ENCODE data around the gene ADTRP. TPM values are rescaled to one million over a fixed set of nuclear protein-coding genes. Genes with fewer than 3 reads are reported as not detected.
A peak's percentile ranks its signal among the peaks of the same experiment; 100 is the strongest.

The ADTRP gene
- total RNA-seq, 2 donors from 2014 or later = 56.6 to 79.9 TPM

DNA sequence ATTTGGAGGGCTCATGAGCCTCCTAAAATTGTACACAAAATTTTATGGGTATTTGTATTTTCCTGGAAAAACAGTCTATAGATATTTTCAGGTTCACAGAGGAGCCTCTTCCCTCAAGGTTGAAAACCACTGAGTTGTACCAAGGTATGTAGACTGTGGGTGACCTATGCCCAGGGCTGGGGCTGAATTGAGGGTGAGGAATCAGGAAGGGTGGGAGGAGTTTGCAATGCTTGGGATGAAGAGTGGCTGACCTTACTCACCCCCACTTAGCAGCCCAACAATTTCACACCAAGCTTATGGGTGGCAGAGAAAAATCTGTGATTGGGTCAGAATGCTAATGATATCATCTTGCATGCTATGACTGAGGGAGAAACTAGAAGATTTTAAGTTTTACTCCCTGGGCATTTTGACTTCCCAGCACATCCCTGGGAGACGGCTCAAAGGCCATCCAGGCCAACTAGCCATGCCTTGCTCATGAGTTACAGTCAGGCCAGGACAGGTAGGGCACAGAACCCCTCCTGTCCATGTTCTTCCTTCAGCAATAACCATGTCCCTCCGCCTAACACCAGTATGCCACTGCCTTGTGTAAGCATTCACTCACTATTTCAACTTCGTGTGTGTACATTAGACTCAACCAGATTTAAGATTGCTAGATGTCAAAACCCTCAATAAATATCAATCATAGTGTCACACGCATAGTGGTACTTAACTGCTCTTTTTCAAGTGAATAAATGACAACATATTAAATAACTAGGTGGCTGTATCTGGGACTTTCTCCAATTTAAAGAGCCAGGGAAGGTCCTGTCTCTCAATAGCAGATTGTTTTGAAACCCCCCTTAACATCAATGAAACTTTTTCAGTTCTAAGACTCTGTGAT lies 16.6 kb downstream of the ADTRP start:
- TF ChIP-seq, protein P1, sequence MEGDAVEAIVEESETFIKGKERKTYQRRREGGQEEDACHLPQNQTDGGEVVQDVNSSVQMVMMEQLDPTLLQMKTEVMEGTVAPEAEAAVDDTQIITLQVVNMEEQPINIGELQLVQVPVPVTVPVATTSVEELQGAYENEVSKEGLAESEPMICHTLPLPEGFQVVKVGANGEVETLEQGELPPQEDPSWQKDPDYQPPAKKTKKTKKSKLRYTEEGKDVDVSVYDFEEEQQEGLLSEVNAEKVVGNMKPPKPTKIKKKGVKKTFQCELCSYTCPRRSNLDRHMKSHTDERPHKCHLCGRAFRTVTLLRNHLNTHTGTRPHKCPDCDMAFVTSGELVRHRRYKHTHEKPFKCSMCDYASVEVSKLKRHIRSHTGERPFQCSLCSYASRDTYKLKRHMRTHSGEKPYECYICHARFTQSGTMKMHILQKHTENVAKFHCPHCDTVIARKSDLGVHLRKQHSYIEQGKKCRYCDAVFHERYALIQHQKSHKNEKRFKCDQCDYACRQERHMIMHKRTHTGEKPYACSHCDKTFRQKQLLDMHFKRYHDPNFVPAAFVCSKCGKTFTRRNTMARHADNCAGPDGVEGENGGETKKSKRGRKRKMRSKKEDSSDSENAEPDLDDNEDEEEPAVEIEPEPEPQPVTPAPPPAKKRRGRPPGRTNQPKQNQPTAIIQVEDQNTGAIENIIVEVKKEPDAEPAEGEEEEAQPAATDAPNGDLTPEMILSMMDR (IDR thresholded peaks at IDR 0.05) = no peak
- H3K4me3 ChIP-seq = no peak overlapping the region
- H3K36me3 ChIP-seq = no peaks in the 10 kb centered on the region
- intact Hi-C loops (cut with DNase I) = no loop called here
- peak overlapping the region; percentile 44 for H3K27ac ChIP-seq
- H3K9ac ChIP-seq (ENCODE audit: low read depth in 2 of 2, low read length in 2 of 2) = peak overlapping the region in 1 of 2 donors; percentile 43
- peak; percentile 82 for DNase-seq
- H3K27me3 ChIP-seq = no peaks in the 10 kb centered on the region
- peaks cover 4% of the 10 kb centered on the region for H3K4me1 ChIP-seq
- no peaks in the 10 kb centered on the region for H3K9me3 ChIP-seq

- Histone ChIP-seq H3K9me3 (no peaks in the 10 kb centered on the region), H3K4me3 (no peak overlapping the region), H3K36me3 (no peaks in the 10 kb centered on the region), H3K9ac (ENCODE audit: low read depth in 2 of 2, low read length in 2 of 2) (no peak overlapping the region), H3K27ac (no peak overlapping the region), H3K27me3 (no peaks in the 10 kb centered on the region), H3K4me1 (peaks cover 4% of the 10 kb centered on the region)
- DNase-seq = no peak
- intact Hi-C loops (cut with DNase I) = no loop called here
- TF ChIP-seq, protein P1 (IDR thresholded peaks at IDR 0.05) = no peak
These were observed 18.6 kb downstream of the ADTRP start for GRCh38 chr6:11760015-11760473.

DNA sequence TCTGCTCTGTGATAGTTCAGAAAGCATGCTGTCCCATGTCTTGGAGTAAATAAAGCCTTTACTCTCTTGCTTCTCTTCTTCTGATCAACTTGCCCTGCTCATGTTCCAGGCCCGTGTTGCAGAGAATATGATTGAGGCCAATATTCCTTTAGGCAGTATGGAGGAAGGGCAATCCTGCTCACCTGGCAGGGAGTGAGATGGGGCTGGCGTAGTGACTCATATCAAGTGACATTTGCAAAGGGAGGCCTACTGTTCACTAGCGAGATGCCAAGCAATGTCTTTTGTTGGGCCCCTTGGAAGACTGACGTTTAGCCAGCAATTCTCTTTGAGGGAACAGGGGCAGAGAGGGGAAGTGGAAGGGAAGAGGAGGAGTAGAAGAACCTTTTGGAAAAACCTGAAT lies 19.7 kb downstream of the ADTRP start:
- Histone ChIP-seq H3K36me3 (no peaks in the 10 kb centered on the region), H3K9ac (ENCODE audit: low read depth in 2 of 2, low read length in 2 of 2) (no peak overlapping the region), H3K4me3 (no peak overlapping the region), H3K9me3 (no peaks in the 10 kb centered on the region), H3K4me1 (peaks cover 2% of the 10 kb centered on the region), H3K27me3 (no peaks in the 10 kb centered on the region), H3K27ac (no peak overlapping the region)
- intact Hi-C loops (cut with DNase I) = no loop called here
- DNase-seq = no peak
- TF ChIP-seq, protein P1 (IDR thresholded peaks at IDR 0.05) = no peak

DNA sequence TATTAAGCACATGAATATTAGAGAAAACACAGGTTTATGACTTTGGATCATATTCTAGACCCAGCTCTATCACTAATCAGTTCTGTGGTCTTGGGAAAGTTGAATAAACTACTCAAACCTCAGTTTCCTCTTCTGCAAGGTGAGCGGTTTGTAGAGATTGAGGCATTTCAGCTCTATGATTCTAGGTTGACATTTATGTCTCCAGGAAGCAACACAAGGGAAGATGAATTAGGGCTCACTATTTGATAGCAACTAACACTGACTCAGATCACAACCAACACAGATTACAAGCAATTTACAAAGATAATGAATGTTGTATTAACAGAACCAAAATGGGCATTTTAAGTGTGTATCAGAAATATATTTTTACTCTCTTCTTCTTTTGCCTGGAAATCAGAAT lies 21.9 kb downstream of the ADTRP start:
- no peak for DNase-seq
- no peaks in the 10 kb centered on the region for H3K4me1 ChIP-seq
- no peak overlapping the region for H3K9ac ChIP-seq (ENCODE audit: low read depth in 2 of 2, low read length in 2 of 2)
- H3K9me3 ChIP-seq = no peaks in the 10 kb centered on the region
- no peak overlapping the region for H3K4me3 ChIP-seq
- intact Hi-C loops (cut with DNase I) = no loop called here
- H3K27me3 ChIP-seq = no peaks in the 10 kb centered on the region
- no peaks in the 10 kb centered on the region for H3K36me3 ChIP-seq
- TF ChIP-seq, protein P1 (IDR thresholded peaks at IDR 0.05) = no peak
- no peak overlapping the region for H3K27ac ChIP-seq

DNA sequence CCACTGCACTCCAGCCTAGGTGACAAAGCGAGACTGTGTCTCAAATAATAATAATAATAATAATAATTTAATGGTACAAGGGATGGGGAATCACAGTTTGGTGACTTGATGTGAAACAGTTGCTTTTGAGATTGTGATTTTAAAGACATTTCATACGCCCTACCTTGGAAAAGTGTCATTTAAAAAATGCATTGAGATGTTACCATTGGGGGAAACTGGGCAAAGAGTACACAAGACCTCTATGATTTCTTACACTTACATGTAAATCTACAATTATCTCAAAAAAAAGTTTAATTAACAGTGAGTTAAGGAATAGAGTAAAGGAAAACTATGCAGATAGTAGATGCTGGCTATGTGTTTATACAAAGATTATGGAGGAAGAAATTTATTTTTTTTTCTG lies 22.3 kb downstream of the ADTRP start:
- Histone ChIP-seq H3K27me3 (no peaks in the 10 kb centered on the region), H3K4me3 (no peak overlapping the region), H3K9ac (ENCODE audit: low read depth in 2 of 2, low read length in 2 of 2) (no peak overlapping the region), H3K27ac (no peak overlapping the region), H3K4me1 (no peaks in the 10 kb centered on the region), H3K36me3 (no peaks in the 10 kb centered on the region), H3K9me3 (no peaks in the 10 kb centered on the region)
- intact Hi-C loops (cut with DNase I) = no loop called here
- TF ChIP-seq, protein P1 (IDR thresholded peaks at IDR 0.05) = no peak
- DNase-seq = no peak
